HG03457 (cell line): ENCODE results near the gene TSBP1.
"Not testable (repeated sequence)": the region's sequence is repeated elsewhere in the genome, so short reads cannot be mapped to it uniquely, and the experiment has no call there.

Experiments used
- ATAC-seq: cut with Tn5 transposase; IDR thresholded peaks from one replicate; pipeline ENCODE4 v1.9.1; 2021; ENCODE audit warnings: moderate number of reproducible peaks; ENCODE audit not compliant: unreplicated experiment

The TSBP1 gene

GRCh38 chr6:32291543-32291942 is 80.2 kb downstream of the TSBP1 start:
- ATAC-seq, result no peak

- no peak for ATAC-seq
Observed at GRCh38 chr6:32290886-32291450, 80.7 kb downstream of the TSBP1 start.

- no peak for ATAC-seq
Observed at GRCh38 chr6:32288426-32288825, 83.3 kb downstream of the TSBP1 start.

- ATAC-seq, result not testable (repeated sequence)
Observed at GRCh38 chr6:32273801-32274577, 97.7 kb downstream of the TSBP1 start.

GRCh38 chr6:32271429-32271828 is 100.3 kb downstream of the TSBP1 start:
- no peak for ATAC-seq

- ATAC-seq, result not testable (repeated sequence)
Observed at GRCh38 chr6:32268459-32268858, 103.2 kb downstream of the TSBP1 start.

- no peak for ATAC-seq
Observed at GRCh38 chr6:32267035-32267434, 104.7 kb downstream of the TSBP1 start.

- ATAC-seq, result not testable (repeated sequence)
Observed at GRCh38 chr6:32257262-32257661, 114.4 kb downstream of the TSBP1 start.

GRCh38 chr6:32255199-32256153 is 116.2 kb downstream of the TSBP1 start:
- no peak for ATAC-seq

GRCh38 chr6:32254761-32255198 is 116.9 kb downstream of the TSBP1 start:
- ATAC-seq, result no peak

GRCh38 chr6:32252331-32253009 is 119.2 kb downstream of the TSBP1 start:
- ATAC-seq, result no peak

GRCh38 chr6:32249262-32249661 is 122.4 kb downstream of the TSBP1 start:
- no peak for ATAC-seq

- ATAC-seq, result no peak
Observed at GRCh38 chr6:32247401-32247800, 124.3 kb downstream of the TSBP1 start.

GRCh38 chr6:32244946-32245398 is 126.7 kb downstream of the TSBP1 start:
- ATAC-seq, result no peak

GRCh38 chr6:32244270-32244669 is 127.4 kb downstream of the TSBP1 start:
- ATAC-seq, result no peak
